IPS DF 6.9 (cell line): ENCODE data around the gene EN2.

Source experiments
- DNase-seq: peaks from one replicate; pipeline ENCODE4 v3.0.0-alpha.2; 2013; ENCODE audit warnings: low read depth, low spot score
- H3K27ac ChIP-seq: one replicate; pipeline ENCODE4 v1.5.1; 2013; ENCODE audit warnings: low read length, control low read depth
- H3K27me3 ChIP-seq: 2 replicates; pipeline ENCODE4 v1.6.1; 2013; ENCODE audit warnings: mild to moderate bottlenecking, low read length; ENCODE audit not compliant: control insufficient read depth, insufficient read depth
- H3K36me3 ChIP-seq: 2 replicates; pipeline ENCODE4 v1.6.1; 2013; ENCODE audit warnings: low read length; ENCODE audit not compliant: control insufficient read depth, insufficient read depth
- H3K4me1 ChIP-seq: 2 replicates; pipeline ENCODE4 v1.6.1; 2013; ENCODE audit warnings: low read length; ENCODE audit not compliant: control insufficient read depth, insufficient read depth
- H3K4me3 ChIP-seq: 2 replicates; pipeline ENCODE4 v1.5.1; 2013; ENCODE audit warnings: mild to moderate bottlenecking, low read length
- H3K9me3 ChIP-seq: 2 replicates; pipeline ENCODE4 v1.6.1; 2013; ENCODE audit warnings: low read length, inconsistent platforms; ENCODE audit not compliant: control insufficient read depth, insufficient read depth
- WGBS: extraction: QIAGEN DNeasy Blood & Tissue Kit; methylation state at CpG from one replicate; pipeline ENCODE4 v1.1.7; 2013; ENCODE audit warnings: mixed read lengths, missing lambda C conversion rate; ENCODE audit not compliant: insufficient read length, insufficient coverage; 5-methylcytosine and 5-hydroxymethylcytosine counted together

Gene EN2

GRCh38 chr7:155450970-155451801, 6.7 kb upstream of the EN2 start:
- no peak for DNase-seq
- Histone ChIP-seq H3K27me3 (peaks cover 87% of the 10 kb centered on the region), H3K36me3 (no peaks in the 10 kb centered on the region), H3K27ac (no peak overlapping the region), H3K4me3 (no peak overlapping the region), H3K4me1 (peaks cover 7% of the 10 kb centered on the region), H3K9me3 (no peaks in the 10 kb centered on the region)
- no CpG with 5 or more reads among the region's 46 CpGs for WGBS

GRCh38 chr7:155451840-155452239, 6.1 kb upstream of the EN2 start:
- DNase-seq, result no peak
- H3K36me3 ChIP-seq, result no peaks in the 10 kb centered on the region
- WGBS, result no CpG with 5 or more reads among the region's 9 CpGs
- H3K4me1 ChIP-seq, result peaks cover 7% of the 10 kb centered on the region
- H3K9me3 ChIP-seq, result no peaks in the 10 kb centered on the region
- peaks cover 94% of the 10 kb centered on the region for H3K27me3 ChIP-seq
- H3K4me3 ChIP-seq, result no peak overlapping the region
- no peak overlapping the region for H3K27ac ChIP-seq

- H3K4me3 ChIP-seq, result no peak overlapping the region
Measured at GRCh38 chr7:155452505-155453295, 5.2 kb upstream of the EN2 start.

GRCh38 chr7:155453296-155454182, 4.4 kb upstream of the EN2 start:
- peaks cover 7% of the 10 kb centered on the region for H3K4me1 ChIP-seq
- H3K27ac ChIP-seq, result no peak overlapping the region
- H3K27me3 ChIP-seq, result peaks cover 92% of the 10 kb centered on the region
- DNase-seq, result no peak
- no peak overlapping the region for H3K4me3 ChIP-seq
- no CpG with 5 or more reads among the region's 57 CpGs for WGBS
- H3K36me3 ChIP-seq, result no peaks in the 10 kb centered on the region
- no peaks in the 10 kb centered on the region for H3K9me3 ChIP-seq

More at GRCh38 chr7:155452505-155453295, 5.2 kb upstream of the EN2 start:
- Histone ChIP-seq H3K36me3 (no peaks in the 10 kb centered on the region), H3K9me3 (no peaks in the 10 kb centered on the region), H3K27ac (no peak overlapping the region), H3K4me1 (peaks cover 7% of the 10 kb centered on the region), H3K27me3 (peaks cover 93% of the 10 kb centered on the region)
- DNase-seq, result no peak
- WGBS, result no CpG with 5 or more reads among the region's 5 CpGs

GRCh38 chr7:155454183-155455112, 3.5 kb upstream of the EN2 start:
- no peaks in the 10 kb centered on the region for H3K9me3 ChIP-seq
- no peak for DNase-seq
- no peak overlapping the region for H3K4me3 ChIP-seq
- H3K27me3 ChIP-seq, result peaks cover 93% of the 10 kb centered on the region
- H3K27ac ChIP-seq, result no peak overlapping the region
- H3K4me1 ChIP-seq, result peaks cover 7% of the 10 kb centered on the region
- no CpG with 5 or more reads among the region's 82 CpGs for WGBS
- H3K36me3 ChIP-seq, result no peaks in the 10 kb centered on the region

GRCh38 chr7:155455132-155455693, 2.7 kb upstream of the EN2 start:
- DNase-seq, result no peak
- peaks cover 7% of the 10 kb centered on the region for H3K4me1 ChIP-seq
- H3K27me3 ChIP-seq, result peaks cover 93% of the 10 kb centered on the region
- WGBS, result no CpG with 5 or more reads among the region's 15 CpGs
- no peak overlapping the region for H3K27ac ChIP-seq
- H3K9me3 ChIP-seq, result no peaks in the 10 kb centered on the region
- H3K36me3 ChIP-seq, result no peaks in the 10 kb centered on the region
- H3K4me3 ChIP-seq, result no peak overlapping the region

GRCh38 chr7:155455776-155456737, 1.9 kb upstream of the EN2 start:
- no peaks in the 10 kb centered on the region for H3K36me3 ChIP-seq
- no peaks in the 10 kb centered on the region for H3K9me3 ChIP-seq
- WGBS, result no CpG with 5 or more reads among the region's 27 CpGs
- peaks cover 92% of the 10 kb centered on the region for H3K27me3 ChIP-seq
- H3K27ac ChIP-seq, result no peak overlapping the region
- peaks cover 7% of the 10 kb centered on the region for H3K4me1 ChIP-seq
- no peak for DNase-seq
- no peak overlapping the region for H3K4me3 ChIP-seq

GRCh38 chr7:155456738-155457543, 988 bp upstream of the EN2 start:
- H3K27me3 ChIP-seq, result peaks cover 92% of the 10 kb centered on the region
- no peak for DNase-seq
- no peaks in the 10 kb centered on the region for H3K36me3 ChIP-seq
- H3K9me3 ChIP-seq, result no peaks in the 10 kb centered on the region
- H3K27ac ChIP-seq, result no peak overlapping the region
- H3K4me1 ChIP-seq, result peaks cover 7% of the 10 kb centered on the region
- no CpG with 5 or more reads among the region's 69 CpGs for WGBS
- H3K4me3 ChIP-seq, result no peak overlapping the region
